GM18868 (cell line): ENCODE data around the gene C5orf24.
A peak's percentile ranks its signal among the peaks of the same experiment; 100 is the strongest.

Experiments used
- ATAC-seq: cut with Tn5 transposase; IDR thresholded peaks from one replicate; pipeline ENCODE4 v1.9.1; 2021; ENCODE audit warnings: mild to moderate bottlenecking, moderate library complexity; ENCODE audit not compliant: unreplicated experiment

The C5orf24 gene

GRCh38 chr5:134905246-134905996, 59.7 kb downstream of the C5orf24 start:
- peak; percentile 21 for ATAC-seq

GRCh38 chr5:134906811-134907210, 61.0 kb downstream of the C5orf24 start:
- no peak for ATAC-seq
